ENCODE data around the gene ETS1.

DNA sequence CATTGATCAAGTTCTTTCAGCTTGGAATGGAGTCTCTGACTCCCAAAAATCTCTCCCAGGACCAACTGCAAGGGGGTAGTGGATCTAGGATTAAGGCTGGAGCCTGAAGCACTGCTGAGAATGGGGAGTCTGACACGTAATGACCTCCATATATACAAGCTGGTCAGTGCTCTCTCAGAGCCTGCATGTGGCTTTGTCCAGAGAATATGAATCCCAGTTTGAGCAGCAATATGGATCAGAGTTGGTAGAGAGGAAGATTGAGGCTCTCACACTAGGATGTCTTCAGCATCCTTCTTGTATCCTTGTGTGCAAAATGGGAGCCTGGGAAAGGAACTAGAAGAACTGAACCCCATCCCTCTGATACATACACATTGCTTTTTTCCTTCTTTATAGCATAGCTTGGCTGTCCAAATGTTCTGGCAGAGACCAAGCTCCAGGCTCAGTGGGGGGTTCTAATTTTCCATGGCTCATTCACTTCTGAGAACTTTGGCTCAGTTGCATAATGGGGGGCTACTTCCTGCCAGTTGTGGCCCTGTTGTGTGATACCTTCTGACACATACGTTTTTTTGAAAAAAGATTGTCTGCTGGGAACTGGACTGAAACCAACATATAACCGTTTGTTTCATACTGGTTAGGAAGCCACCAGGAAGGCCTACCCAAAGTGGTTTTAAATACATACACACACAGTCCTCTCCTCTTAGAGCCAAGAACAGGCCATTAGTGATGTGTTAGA is 138.2 kb downstream of the ETS1 start:
- TF ChIP-seq, protein P1, sequence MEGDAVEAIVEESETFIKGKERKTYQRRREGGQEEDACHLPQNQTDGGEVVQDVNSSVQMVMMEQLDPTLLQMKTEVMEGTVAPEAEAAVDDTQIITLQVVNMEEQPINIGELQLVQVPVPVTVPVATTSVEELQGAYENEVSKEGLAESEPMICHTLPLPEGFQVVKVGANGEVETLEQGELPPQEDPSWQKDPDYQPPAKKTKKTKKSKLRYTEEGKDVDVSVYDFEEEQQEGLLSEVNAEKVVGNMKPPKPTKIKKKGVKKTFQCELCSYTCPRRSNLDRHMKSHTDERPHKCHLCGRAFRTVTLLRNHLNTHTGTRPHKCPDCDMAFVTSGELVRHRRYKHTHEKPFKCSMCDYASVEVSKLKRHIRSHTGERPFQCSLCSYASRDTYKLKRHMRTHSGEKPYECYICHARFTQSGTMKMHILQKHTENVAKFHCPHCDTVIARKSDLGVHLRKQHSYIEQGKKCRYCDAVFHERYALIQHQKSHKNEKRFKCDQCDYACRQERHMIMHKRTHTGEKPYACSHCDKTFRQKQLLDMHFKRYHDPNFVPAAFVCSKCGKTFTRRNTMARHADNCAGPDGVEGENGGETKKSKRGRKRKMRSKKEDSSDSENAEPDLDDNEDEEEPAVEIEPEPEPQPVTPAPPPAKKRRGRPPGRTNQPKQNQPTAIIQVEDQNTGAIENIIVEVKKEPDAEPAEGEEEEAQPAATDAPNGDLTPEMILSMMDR (IDR thresholded peaks at IDR 0.05; ENCODE audit: insufficient read depth, low read length): no peak
- TF ChIP-seq POLR2AphosphoS5 (IDR thresholded peaks at IDR 0.05; ENCODE audit: low read depth): no peak
- TF ChIP-seq SPI1 (IDR thresholded peaks at IDR 0.05; ENCODE audit: borderline replicate concordance, low read depth): no peak
- TF ChIP-seq, protein P2, sequence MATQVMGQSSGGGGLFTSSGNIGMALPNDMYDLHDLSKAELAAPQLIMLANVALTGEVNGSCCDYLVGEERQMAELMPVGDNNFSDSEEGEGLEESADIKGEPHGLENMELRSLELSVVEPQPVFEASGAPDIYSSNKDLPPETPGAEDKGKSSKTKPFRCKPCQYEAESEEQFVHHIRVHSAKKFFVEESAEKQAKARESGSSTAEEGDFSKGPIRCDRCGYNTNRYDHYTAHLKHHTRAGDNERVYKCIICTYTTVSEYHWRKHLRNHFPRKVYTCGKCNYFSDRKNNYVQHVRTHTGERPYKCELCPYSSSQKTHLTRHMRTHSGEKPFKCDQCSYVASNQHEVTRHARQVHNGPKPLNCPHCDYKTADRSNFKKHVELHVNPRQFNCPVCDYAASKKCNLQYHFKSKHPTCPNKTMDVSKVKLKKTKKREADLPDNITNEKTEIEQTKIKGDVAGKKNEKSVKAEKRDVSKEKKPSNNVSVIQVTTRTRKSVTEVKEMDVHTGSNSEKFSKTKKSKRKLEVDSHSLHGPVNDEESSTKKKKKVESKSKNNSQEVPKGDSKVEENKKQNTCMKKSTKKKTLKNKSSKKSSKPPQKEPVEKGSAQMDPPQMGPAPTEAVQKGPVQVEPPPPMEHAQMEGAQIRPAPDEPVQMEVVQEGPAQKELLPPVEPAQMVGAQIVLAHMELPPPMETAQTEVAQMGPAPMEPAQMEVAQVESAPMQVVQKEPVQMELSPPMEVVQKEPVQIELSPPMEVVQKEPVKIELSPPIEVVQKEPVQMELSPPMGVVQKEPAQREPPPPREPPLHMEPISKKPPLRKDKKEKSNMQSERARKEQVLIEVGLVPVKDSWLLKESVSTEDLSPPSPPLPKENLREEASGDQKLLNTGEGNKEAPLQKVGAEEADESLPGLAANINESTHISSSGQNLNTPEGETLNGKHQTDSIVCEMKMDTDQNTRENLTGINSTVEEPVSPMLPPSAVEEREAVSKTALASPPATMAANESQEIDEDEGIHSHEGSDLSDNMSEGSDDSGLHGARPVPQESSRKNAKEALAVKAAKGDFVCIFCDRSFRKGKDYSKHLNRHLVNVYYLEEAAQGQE (IDR thresholded peaks at IDR 0.05; ENCODE audit: insufficient replicate concordance, low read depth): no peak

All from HL-60 (cell line).